KMS-11 (cell line): Measurements from ENCODE around the gene TASP1.
"Not testable (repeated sequence)": the region's sequence is repeated elsewhere in the genome, so short reads cannot be mapped to it uniquely, and the experiment has no call there.

Source experiments
- H2AFZ ChIP-seq: fragments of 200-600 bp; sonication (generic); 2 replicates; pipeline ENCODE4 v1.6.1; 2016; ENCODE audit warnings: antibody characterized with exemption, mixed run types, low read depth
- H3K27ac ChIP-seq: fragments of 200-600 bp; sonication (generic); 2 replicates; pipeline ENCODE4 v1.6.1; 2016; ENCODE audit warnings: mild to moderate bottlenecking, mixed run types
- H3K27me3 ChIP-seq: fragments of 200-600 bp; sonication (generic); 2 replicates; pipeline ENCODE4 v1.6.1; 2017; ENCODE audit warnings: mild to moderate bottlenecking, low read depth, mixed run types, moderate library complexity; ENCODE audit not compliant: insufficient read depth
- H3K36me3 ChIP-seq: fragments of 200-600 bp; sonication (generic); 2 replicates; pipeline ENCODE4 v1.6.1; 2017; ENCODE audit warnings: mild to moderate bottlenecking, mixed run types; ENCODE audit not compliant: insufficient read depth
- H3K4me1 ChIP-seq: fragments of 200-600 bp; sonication (generic); 2 replicates; pipeline ENCODE4 v1.6.1; 2016; ENCODE audit warnings: mild to moderate bottlenecking, low read depth, mixed run types; ENCODE audit not compliant: poor library complexity, severe bottlenecking
- H3K4me2 ChIP-seq: fragments of 200-600 bp; sonication (generic); 2 replicates; pipeline ENCODE4 v1.7.0; 2016; ENCODE audit warnings: mild to moderate bottlenecking, mixed run types
- H3K4me3 ChIP-seq: fragments of 200-600 bp; sonication (generic); IDR thresholded peaks from 2 replicates; pipeline ENCODE4 v1.6.1; 2017; ENCODE audit warnings: low read depth, low read length, mixed read lengths; ENCODE audit not compliant: insufficient read depth
- H3K79me2 ChIP-seq: fragments of 200-600 bp; sonication (generic); 2 replicates; pipeline ENCODE4 v1.6.1; 2016; ENCODE audit warnings: low read depth, mixed run types; ENCODE audit not compliant: insufficient read depth
- H3K9ac ChIP-seq: fragments of 200-600 bp; sonication (generic); 2 replicates; pipeline ENCODE4 v1.6.1; 2016; ENCODE audit warnings: mild to moderate bottlenecking, mixed run types
- H4K20me1 ChIP-seq: fragments of 200-600 bp; sonication (generic); 2 replicates; pipeline ENCODE4 v1.6.1; 2016; ENCODE audit warnings: mild to moderate bottlenecking, mixed run types; ENCODE audit not compliant: insufficient read depth
- CTCF ChIP-seq: fragments of 200-600 bp; sonication (generic); conservative IDR thresholded peaks from 2 replicates; pipeline ENCODE4 v1.6.1; 2017; ENCODE audit warnings: low read depth, mild to moderate bottlenecking, antibody characterized with exemption, low read length, moderate library complexity, mixed read lengths

The TASP1 gene

GRCh38 chr20:13626724-13627123 is 12.0 kb downstream of the TASP1 start:
- Histone ChIP-seq H3K4me3 (no peak overlapping the region), H3K4me1 (no peaks in the 10 kb centered on the region), H3K27ac (no peak overlapping the region), H3K27me3 (no peaks in the 10 kb centered on the region), H3K36me3 (no peaks in the 10 kb centered on the region), H3K9ac (no peak overlapping the region), H4K20me1 (no peaks in the 10 kb centered on the region), H2AFZ (no peak overlapping the region), H3K4me2 (no peak overlapping the region), H3K79me2 (no peaks in the 10 kb centered on the region)
- TF ChIP-seq CTCF, result no peak

GRCh38 chr20:13625304-13625979 is 13.3 kb downstream of the TASP1 start:
- Histone ChIP-seq H3K4me2 (no peak overlapping the region), H3K4me3 (no peak overlapping the region), H4K20me1 (no peaks in the 10 kb centered on the region), H3K36me3 (no peaks in the 10 kb centered on the region), H3K27me3 (no peaks in the 10 kb centered on the region), H3K4me1 (no peaks in the 10 kb centered on the region), H3K79me2 (no peaks in the 10 kb centered on the region), H3K9ac (no peak overlapping the region), H3K27ac (no peak overlapping the region), H2AFZ (no peak overlapping the region)
- TF ChIP-seq CTCF, result no peak

- not testable (repeated sequence) for H3K4me3 ChIP-seq, H3K27me3 ChIP-seq, H3K4me1 ChIP-seq, H3K36me3 ChIP-seq, H3K79me2 ChIP-seq, H3K27ac ChIP-seq, H4K20me1 ChIP-seq, H3K9ac ChIP-seq, H3K4me2 ChIP-seq, H2AFZ ChIP-seq
Measured at GRCh38 chr20:13619415-13619814, 19.3 kb downstream of the TASP1 start.

GRCh38 chr20:13618456-13618855 is 20.3 kb downstream of the TASP1 start:
- H2AFZ ChIP-seq, H3K9ac ChIP-seq, H3K27me3 ChIP-seq, H3K27ac ChIP-seq, H3K4me2 ChIP-seq, H3K36me3 ChIP-seq, H3K79me2 ChIP-seq, H3K4me3 ChIP-seq, H3K4me1 ChIP-seq, H4K20me1 ChIP-seq: not testable (repeated sequence)

- not testable (repeated sequence) for H3K4me1 ChIP-seq, H3K4me2 ChIP-seq, H2AFZ ChIP-seq, H4K20me1 ChIP-seq, H3K9ac ChIP-seq, H3K27ac ChIP-seq, H3K27me3 ChIP-seq, H3K79me2 ChIP-seq, H3K36me3 ChIP-seq, H3K4me3 ChIP-seq
Measured at GRCh38 chr20:13617585-13617984, 21.1 kb downstream of the TASP1 start.

- H3K4me2 ChIP-seq, H3K4me1 ChIP-seq, H3K36me3 ChIP-seq, H3K27me3 ChIP-seq, H3K79me2 ChIP-seq, H3K4me3 ChIP-seq, H2AFZ ChIP-seq, H3K27ac ChIP-seq, H4K20me1 ChIP-seq, H3K9ac ChIP-seq: not testable (repeated sequence)
Measured at GRCh38 chr20:13616713-13617112, 22.0 kb downstream of the TASP1 start.
